ENCODE data around the gene SCGB1D4. TPM values are rescaled to one million over a fixed set of nuclear protein-coding genes. Genes with fewer than 3 reads are reported as not detected.
"Not testable (repeated sequence)": the region's sequence is repeated elsewhere in the genome, so short reads cannot be mapped to it uniquely, and the experiment has no call there.

Gene SCGB1D4, protein sequence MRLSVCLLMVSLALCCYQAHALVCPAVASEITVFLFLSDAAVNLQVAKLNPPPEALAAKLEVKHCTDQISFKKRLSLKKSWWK
- not detected for total RNA-seq
- long read RNA-seq, donor 1 = 0 reads
- long read RNA-seq, donor 2 = 0 reads

DNA sequence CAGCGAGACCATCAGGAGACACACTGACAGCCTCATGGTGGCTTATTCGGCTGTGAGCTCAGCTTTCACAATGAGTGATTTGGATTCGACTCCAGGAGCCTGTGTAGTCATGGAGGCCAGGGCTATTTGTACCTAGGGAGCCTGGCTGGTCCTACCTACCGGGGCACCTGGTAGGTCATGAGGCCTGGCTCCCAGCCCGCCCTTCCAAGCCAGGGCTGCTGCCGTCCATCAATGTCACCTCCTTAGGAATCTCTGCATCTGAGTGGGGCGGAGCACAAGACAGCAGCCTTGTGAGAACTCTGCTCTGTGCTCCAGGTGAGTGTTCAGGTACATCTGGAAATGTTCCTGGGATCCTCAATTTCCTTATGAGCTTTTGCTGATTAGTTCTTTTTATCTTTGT, at the start of gene SCGB1D4:
Gene SCGB1D4, minus strand, starts transcription at position 101 of the 400 bp plus-strand sequence. Its CDS starts 65 bp downstream, at position 36.
- no peak for DNase-seq (ENCODE audit: low spot score)
- intact Hi-C loops (cut with DNase I) = no loop called here

GRCh38 chr11:62345861-62346260, 47.0 kb upstream of the SCGB1D4 start:
- no peak for DNase-seq (ENCODE audit: low spot score)
- intact Hi-C loops (cut with DNase I) = no loop called here

GRCh38 chr11:62344210-62344609, 45.3 kb upstream of the SCGB1D4 start:
- intact Hi-C loops (cut with DNase I) = no loop called here
- DNase-seq (ENCODE audit: low spot score) = no peak

DNA sequence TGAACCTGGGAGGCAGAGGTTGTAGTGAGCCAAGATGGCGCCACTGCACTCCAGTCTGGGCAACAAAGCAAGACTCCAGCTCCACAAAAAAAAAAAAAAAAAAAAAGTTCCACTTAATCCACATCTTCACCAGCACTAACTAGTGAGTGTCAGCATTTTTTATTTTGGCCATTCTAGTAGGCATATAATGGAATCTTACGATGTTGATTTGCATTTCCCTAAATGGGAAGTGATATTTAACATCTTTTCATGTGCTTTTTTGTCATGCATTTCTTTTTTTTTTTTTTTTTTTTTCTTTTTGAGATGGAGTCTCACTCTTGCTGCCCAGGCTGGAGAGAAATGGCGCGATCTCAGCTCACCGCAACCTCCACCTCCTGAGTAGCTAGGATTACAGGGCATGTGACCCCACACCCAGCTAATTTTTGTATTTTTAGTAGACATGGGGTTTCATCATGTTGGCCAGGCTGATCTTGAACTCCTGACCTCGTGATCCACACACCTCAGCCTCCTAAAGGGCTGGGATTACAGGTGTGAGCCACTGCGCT, 44.8 kb upstream of the SCGB1D4 start:
- DNase-seq (ENCODE audit: low spot score); intact Hi-C loops (cut with DNase I): not testable (repeated sequence)

GRCh38 chr11:62341588-62341987, 42.7 kb upstream of the SCGB1D4 start:
- intact Hi-C loops (cut with DNase I) = no loop called here
- DNase-seq (ENCODE audit: low spot score) = no peak

DNA sequence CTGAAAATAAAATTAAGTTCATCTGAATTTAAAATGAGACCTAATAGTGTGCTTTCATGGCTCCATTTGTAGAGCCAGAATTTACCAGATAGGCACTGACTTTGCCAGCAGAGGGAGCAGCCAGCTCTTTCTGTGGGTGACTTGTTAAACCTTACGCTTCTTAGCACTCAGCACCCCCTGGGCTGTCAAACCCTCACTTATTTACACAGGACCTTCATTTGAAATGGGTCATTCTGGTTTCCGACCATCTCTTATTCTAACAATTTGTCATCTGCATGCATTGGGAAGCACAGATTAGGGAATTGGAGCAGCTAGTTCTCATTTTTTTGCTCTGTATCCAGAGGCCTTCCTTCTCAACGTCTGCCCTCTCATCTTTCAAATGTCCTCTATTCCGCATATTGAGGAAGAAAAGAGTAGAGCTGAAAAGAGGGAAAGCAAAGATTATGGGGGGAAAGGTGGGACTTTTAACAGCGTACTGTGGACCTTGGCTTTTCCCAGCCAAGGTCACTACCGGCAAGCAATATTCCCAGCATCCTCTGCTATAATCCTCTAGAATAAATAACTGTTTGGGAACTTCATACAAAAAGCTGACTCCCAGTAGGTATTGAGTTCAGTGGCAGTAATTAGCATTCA, 41.5 kb upstream of the SCGB1D4 start:
- DNase-seq (ENCODE audit: low spot score) = no peak
- intact Hi-C loops (cut with DNase I) = no loop called here

- intact Hi-C loops (cut with DNase I) = no loop called here
- no peak for DNase-seq (ENCODE audit: low spot score)
These were observed 39.3 kb upstream of the SCGB1D4 start for GRCh38 chr11:62338218-62338617.

DNA sequence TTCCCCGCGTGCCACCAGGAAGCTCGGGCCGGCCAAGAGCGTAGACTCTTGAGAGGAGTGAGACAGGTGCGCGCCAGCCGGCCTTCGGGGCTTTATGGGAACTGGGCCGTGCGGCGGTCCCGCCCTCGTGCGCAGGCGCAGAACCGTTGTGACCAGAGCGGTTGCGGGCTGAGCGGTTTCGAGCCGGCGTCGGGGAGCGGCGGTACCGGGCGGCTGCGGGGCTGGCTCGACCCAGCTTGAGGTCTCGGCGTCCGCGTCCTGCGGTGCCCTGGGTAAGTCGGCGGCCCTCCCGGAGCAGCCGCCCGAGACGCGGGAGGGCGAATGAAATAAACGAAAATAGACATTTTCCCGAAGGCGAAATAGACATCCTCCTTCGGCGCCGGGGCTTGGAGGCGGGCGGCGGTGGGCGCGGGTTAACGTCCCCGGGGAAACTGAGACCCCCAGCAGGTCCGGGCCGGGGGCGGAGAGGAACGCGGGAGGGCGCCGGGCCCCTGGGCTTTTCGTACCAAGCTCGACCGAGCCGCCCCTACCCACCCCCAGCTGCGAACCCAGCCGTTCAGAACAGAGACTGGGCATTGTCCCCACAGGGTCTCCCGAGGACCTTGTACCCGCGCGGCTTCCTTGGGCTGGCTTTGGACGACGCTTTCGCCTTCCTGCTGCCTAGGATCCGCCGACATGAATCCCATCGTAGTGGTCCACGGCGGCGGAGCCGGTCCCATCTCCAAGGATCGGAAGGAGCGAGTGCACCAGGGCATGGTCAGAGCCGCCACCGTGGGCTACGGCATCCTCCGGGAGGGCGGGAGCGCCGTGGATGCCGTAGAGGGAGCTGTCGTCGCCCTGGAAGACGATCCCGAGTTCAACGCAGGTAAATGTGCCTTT, 38.7 kb upstream of the SCGB1D4 start, which contains the start of gene ASRGL1:
Gene ASRGL1, plus strand, starts transcription at position 146 of the 879 bp plus-strand sequence. Its CDS starts 530 bp downstream, at position 676.
- peak; percentile 96 for DNase-seq (ENCODE audit: low spot score)
- intact Hi-C loops (cut with DNase I) = no loop called here

- DNase-seq (ENCODE audit: low spot score); intact Hi-C loops (cut with DNase I): not testable (repeated sequence)
These were observed 38.1 kb upstream of the SCGB1D4 start for GRCh38 chr11:62336949-62337302.

GRCh38 chr11:62333768-62334167, 34.9 kb upstream of the SCGB1D4 start:
- intact Hi-C loops (cut with DNase I) = no loop called here

DNA sequence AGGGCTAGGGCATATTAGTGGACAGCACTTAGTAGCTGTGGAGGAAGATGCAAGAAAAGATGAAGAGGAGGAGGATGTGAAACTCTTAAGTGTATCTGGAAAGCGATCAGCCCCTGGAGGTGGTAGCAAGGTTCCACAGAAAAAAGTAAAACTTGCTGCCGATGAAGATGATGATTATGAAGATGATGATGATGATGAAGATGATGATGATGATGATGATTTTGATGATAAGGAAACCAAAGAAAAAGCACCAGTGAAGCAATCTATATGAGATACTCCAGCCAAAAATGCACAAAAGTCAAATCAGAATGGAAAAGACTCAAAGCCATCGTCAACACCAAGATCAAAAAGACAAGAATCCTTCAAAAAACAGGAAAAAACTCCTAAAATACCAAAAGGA, 32.4 kb upstream of the SCGB1D4 start:
- intact Hi-C loops (cut with DNase I) = not testable (repeated sequence)

More at GRCh38 chr11:62333768-62334167, 34.9 kb upstream of the SCGB1D4 start:
- DNase-seq (ENCODE audit: low spot score) = no peak

DNA sequence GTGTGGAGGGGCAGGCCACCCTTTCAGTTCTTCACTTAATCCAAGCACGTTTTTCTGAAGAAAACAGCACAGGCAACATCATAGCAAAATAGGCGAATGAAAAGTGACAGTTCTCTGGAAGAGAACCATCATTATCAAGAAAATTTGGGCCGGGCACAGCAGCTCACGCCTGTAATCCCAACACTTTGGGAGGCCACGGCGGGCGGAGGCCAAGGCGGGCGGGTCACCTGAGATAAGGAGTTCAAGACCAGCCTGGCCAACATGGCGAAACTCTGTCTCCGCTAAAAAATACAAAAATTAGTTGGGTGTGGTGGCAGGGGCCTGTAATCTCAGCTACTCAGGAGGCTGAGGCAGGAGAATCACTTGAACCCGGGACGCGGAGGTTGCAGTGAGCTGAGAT, 28.7 kb upstream of the SCGB1D4 start:
- DNase-seq (ENCODE audit: low spot score); intact Hi-C loops (cut with DNase I): not testable (repeated sequence)

More for the DNA sequence above, 32.4 kb upstream of the SCGB1D4 start:
- not testable (repeated sequence) for DNase-seq (ENCODE audit: low spot score)

- intact Hi-C loops (cut with DNase I); DNase-seq (ENCODE audit: low spot score): not testable (repeated sequence)
These were observed 27.8 kb upstream of the SCGB1D4 start for GRCh38 chr11:62326719-62327118.

DNA sequence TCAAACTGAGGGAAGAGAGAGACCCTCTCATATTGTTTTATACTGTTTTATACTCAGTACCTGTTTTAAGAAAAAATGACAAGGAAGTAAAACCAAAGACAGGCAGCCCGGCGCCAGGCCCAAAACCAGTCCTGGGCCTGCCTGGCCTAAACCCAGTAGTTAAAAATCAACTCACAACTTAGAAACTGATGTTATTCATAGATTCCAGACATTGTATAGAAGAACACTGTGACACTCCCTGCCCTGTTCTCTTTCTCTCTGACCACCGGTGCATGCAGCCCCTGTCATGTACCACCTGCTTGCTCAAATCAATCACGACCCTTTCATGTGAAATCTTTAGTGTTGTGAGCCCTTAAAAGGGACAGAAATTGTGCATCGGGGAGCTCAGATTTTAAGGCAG, 26.9 kb upstream of the SCGB1D4 start:
- intact Hi-C loops (cut with DNase I); DNase-seq (ENCODE audit: low spot score): not testable (repeated sequence)

DNA sequence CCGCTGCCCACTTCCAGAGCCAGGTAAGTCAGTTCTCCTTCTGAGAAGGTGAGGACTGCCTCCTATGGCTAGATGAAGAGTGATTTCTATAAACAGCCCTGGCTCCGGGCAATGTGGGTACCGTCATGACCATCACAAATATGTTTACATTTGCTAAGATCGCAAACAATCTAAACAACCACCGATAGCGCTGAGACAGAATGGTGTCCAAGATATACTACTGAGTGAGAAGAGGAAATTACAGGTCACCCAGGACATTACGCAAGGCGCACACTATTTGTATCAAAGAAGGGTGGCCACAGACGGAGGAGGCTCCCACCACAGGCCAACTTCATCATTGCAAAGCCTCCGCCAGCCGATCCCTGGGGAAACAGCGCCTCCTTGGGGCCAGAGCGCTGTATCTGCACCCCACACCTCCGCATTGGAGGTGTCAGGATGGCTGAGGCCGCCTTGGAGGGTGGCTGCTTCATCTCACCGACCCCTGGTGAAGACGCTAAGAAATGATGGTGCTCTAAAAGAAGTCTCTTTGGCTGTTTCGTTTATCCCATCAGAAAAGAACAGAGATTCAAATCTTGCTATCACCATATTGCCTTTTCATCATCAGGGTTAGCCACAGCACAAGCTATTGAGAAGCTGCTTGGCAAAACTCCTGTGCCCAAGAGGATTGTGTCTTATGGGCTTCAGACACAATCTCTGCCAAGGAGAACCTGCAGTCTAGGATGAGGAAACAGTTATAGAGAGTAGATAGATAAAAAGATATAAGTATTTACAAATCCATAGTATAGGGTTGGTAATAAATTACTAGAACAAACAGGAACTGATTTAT, 26.1 kb upstream of the SCGB1D4 start:
- intact Hi-C loops (cut with DNase I) = no loop called here
- DNase-seq (ENCODE audit: low spot score) = peak; percentile 87

DNA sequence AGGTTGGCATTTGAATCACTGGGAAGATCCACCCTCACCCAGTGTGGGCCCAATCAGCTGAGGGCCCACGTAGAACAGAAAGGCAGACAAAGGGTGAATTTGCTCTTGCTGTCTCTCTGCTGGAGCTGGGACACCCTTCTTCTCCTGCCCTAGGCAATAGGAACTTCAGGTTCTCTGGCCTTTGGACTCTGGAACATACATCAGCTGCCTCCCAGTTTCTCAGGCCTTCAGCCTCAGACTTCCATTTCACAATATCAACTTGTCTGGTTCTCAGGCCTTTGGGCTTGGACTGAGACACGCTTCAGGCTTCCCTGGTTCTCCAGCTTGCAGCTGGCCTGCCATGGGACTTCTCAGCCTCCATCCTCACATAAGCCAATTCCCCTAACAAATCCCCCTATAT, 23.6 kb upstream of the SCGB1D4 start:
- intact Hi-C loops (cut with DNase I) = no loop called here
- DNase-seq (ENCODE audit: low spot score) = no peak

GRCh38 chr11:62315431-62315830, 16.6 kb upstream of the SCGB1D4 start:
- DNase-seq (ENCODE audit: low spot score) = no peak
- intact Hi-C loops (cut with DNase I) = loop anchor here in 1 of 2 donors (10.0 kb wide), 1 partner anchor 141 kb away; no protein-coding TSS in a partner anchor

- intact Hi-C loops (cut with DNase I) = loop anchor here (5.0 to 10.0 kb wide), 2 partner anchors 135 to 513 kb away; no protein-coding TSS in a partner anchor
- no peak for DNase-seq (ENCODE audit: low spot score)
These were observed 11.1 kb upstream of the SCGB1D4 start for GRCh38 chr11:62309991-62310390.

- intact Hi-C loops (cut with DNase I) = no loop called here
These were observed 9.1 kb upstream of the SCGB1D4 start for GRCh38 chr11:62307950-62308349.

More at GRCh38 chr11:62307950-62308349, 9.1 kb upstream of the SCGB1D4 start:
- DNase-seq (ENCODE audit: low spot score) = no peak
